ENCODE results near the gene SUN1.

Gene SUN1

DNA sequence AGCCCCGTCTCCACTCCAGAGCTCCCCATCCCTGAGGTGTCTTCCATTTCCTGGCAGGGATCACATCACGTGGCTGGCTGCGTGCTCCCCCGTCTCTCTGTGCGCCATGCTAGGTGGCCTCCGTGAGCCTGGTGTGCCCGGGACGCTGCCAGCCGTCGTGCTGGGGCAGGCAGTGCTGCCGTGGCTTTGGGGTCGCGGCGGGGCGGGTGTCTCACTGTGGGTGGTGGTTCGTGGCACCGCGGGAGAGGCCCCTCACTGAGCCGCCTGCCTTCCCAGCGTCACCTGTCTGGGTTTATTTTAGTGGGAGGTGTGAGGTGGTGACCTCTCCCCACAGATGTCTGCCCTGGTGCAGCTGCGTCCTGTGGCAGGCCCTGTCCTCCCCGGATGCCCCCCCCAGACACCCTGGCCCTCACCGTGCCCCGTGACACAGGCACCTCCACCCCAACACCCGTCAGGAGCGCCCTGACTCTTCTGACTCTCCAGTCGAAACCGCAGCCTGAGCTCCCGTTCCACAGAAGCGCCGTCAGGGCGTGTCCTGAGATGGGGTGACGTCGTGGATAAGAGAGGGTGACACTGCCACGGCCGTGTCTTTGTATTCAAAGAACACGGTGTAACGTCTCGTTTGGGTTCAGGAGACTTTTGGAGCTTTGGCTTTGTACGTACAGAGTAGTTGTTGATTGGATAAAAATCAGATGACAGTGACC is 62.0 kb downstream of the SUN1 start:
- no peak for DNase-seq

DNA sequence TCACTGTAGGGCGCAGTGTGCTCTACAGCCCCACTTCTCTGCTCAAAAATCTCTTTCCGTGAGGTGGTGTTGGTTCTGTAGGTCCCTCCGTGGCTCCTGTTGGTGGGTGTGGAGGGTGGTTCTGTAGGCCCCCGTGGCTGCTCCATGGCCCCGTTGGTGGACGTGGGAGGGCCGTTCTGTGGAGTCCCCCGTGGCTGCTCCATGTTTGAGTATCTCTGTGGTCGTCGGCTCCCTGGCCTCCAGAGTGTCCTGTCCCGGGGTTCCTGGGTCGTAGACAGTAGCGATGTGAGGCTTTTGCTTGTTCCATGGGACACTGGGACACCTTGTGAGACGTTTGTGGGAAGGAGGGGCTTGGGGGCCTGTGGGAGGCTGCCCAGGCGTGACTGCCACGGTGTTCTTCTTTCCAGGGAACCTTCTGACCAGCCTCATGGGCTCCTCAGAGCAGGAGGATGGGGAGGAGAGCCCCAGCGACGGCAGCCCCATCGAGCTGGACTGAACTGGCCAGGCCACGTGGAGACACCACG is 62.7 kb downstream of the SUN1 start:
- no peak for DNase-seq

DNA sequence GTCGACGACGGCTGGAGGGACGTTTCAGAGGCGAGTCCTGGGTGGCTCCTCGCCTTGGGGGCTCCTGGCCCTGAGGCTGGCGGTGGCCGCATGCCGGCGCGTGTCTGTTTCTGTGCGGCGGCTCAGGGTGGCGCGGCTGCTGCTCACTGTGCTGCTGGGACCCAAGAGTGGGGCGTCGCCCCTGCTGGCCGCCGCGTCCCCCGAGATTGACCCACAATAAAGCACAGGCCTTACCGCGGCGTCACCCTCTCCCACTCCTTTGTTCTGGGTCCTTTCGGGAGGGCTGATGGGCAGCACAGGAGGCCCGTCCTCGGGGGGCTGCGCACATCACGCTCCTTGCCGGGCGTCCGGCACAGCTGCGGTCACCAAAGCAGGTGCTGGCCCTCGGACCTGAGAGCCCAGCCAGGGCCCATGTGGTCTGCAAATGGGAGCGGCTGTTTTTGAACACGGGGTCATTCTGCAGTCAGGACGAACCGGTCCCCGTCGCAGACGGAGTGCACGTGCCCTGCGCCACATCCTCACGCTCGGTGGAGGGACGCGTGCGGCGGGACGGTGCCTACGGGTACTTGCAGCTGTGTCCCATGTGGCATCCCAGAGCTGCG is 63.3 kb downstream of the SUN1 start:
- DNase-seq, result no peak

DNA sequence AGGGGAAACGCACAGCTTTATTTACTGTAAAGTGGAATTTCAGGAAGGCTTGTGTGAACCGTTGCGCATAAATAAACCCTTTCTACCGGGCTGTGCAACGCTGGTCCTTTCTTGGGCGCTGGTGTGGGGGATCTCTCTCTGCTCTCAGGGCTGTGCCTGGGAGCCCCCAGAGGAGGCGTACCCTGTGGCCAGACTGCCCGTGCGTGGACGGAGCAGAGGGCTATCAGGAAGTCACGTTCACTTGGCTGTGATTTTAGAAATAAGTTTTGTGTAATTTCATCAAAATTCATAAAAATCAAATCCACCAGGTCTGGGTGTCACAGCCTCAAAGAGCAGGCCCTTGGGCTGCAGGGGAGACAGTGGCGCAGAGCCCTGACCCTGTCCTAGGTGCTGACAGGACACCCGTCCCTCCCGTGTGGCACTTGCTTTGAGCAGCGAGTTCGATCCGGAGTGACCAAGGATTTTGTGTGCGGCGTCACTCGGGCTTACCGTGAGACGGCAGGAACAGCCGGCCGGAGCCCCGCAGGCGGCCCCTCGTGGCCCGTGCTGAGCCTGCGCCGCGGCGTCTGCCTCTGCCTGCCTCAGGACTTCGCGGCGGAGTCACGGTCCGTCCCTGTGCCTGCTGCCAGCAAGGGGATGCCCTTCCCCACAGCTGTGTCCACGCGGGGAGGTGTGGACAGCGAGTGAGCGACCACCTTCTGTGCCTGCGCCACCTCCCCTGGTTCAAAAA is 64.2 kb downstream of the SUN1 start:
- no peak for DNase-seq

DNA sequence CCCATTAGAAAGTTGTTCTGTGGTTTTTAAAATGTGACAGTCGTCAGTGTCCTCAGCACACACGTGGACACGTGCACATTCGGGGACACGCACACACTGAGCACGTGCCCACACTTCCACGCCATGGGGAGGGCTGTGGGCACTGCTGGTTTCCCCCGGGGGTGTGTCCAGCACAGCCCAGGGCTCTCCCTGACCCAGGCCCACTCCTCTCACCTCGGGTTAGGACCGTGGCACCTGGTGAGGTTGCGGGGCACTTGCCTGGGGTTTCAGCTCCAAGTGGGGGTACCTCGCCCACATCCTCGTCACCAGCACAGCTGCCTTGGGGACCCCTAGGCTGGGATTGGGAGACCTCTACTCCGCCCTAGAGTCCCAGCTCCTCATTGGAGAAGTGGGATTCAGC is 64.8 kb downstream of the SUN1 start:
- DNase-seq, result no peak

DNA sequence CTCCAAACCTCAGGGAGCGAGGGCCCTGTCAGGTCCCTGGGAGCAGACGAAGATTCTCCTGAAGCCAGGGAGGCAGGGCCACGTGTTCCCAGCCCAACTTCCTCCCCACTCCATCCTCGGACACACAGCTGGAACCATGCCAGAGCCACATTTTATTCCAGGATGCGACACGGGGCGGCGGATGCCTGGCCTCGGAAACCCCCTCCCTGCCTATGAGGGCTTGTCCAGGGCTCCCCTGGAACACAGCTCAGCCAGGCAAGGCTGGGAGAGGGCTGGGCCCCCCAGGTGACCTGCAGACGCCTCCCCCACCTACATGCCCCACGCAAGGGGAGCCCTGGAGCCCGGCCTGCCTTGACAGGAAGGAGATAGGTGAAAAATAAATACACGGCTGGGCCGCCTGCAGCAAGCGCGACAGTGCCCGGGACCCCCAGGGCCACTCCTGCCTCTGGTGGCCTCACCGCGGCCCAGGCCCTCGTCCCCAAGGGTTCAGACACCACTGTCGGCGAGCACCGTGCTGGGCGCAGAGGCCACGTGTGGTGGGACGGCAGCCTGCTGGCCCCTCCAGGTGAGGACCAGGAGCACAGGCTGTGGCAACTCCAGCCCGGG is 65.6 kb downstream of the SUN1 start:
- no peak for DNase-seq

DNA sequence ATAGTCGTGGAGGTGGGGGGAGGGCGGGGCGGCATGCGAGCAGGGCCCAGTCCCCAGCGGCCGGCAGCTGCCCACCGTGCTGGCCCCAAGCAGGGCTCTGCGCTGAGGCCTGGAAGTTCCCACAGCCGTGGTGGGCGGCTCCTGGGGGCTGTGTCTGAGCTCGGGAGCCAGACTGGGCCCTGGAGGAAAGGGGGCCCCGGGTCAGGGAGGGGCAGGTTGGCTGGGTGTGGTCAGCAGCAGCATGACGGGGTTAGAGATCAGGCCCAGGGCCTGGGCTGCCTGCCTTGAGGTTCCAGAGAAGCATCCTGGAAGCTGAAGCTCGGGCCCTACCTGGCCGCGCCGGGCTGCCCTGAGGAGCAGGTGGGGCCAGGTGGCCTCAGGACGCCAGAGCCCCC is 66.2 kb downstream of the SUN1 start:
- DNase-seq, result no peak

DNA sequence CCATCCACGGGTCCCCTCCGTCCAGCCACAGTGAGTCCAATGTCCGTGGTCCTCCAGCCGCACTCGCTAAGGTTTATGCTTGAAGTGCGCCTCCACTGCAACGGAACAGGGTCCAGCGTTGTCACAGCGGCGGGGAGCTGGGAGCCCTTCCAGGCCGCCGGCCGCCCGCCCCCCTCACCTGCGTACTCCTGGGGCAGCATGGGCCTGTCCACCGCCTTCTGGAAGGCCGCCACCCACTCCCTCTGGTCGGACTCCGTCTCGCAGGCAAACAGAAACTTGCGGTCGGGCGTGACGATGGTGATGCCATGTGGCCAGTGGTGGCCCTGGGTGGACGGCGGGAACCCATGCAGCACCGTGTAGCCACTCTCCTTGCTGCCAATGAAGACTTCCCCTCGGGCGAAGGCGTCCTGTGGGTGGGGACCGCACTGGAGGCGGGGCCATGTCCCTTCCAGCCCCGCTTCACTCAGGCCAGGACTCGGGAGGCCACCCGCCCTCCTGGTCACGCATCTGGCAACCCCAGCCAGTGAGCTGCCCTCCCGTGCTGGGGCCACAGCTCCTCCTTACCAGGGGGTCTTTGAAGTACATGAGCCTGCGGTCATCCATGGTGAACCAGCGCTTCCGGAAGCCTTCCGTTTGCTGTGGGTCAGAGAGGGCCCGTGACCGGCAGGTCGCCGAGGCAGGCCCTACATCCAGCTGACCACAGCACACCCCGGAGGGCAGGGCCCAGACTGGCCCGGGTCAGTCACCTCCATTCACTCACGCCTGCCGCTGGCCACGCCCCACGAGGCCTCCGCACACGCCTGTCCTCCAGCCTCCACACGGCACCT is 66.8 kb downstream of the SUN1 start:
- no peak for DNase-seq

DNA sequence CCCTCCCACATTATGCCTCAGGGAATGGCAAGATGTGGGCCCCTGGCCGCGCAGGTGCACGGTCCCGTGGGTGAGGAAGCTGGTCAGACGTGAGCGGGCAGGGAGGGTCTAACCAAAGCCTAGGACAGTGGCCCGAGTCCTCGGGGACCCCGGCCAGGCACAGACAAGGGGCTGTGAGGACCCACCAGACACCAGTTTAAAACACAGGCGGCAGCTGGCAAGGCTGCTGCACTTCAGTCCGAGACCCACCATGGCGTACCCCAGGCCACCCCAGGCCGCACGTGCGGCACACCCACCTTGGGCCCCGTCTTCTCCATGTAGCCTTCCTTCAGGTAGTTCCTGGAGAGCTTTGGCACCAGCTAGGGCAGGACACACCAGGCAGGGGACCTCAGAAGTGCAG is 67.5 kb downstream of the SUN1 start:
- DNase-seq, result no peak

DNA sequence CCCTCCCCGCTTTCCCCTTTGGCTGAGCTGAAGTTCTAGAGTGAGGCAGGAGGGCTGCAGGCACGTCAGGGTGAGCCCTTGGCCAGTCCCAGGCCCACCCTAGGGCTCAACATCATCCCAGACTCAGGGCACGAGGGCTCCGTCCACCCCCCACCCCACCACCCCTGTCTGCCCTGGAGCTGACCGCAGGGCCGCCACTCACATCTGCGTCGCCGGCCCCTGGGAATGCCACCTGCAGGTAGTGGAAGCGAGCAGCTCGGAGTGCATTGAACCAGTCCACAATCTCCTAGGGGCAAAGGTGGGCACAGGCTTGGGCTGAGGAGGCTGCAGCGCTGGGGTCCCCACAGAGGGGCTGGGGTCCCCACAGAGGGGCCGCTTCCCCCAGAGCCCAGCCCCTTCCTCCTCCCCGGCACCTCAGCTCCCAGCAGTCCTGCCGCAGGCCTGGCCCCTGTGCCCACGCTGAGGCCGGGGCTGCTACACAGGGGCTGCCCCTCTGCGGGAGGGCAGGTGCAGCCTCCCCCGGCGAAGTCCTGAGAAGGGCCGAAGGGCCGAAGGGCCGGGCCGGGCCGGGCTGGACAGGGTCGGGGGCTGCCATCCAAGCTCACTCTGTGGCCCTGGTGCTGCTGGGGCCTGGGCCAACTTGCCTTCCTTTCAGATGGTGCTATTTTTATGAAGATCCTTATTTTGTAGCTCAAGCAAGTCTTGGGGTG is 68.2 kb downstream of the SUN1 start:
- no peak for DNase-seq

DNA sequence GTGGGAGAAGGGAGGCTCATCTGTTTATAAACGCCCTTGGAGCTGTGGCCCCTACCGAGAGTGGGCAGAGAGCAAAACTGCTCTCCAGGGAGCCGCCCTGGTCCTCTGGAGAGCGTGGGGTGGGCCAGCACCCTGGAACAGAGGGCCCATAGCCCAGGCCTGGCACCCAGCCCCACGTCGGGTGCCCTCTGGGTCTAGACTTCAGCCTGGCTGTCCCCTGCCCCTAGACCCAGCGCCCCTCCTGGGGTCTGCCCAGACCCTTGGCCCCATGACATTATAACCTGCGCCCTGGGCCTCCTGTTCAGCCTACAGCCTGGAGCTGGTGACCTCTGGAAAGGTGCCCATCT is 68.7 kb downstream of the SUN1 start:
- no peak for DNase-seq

DNA sequence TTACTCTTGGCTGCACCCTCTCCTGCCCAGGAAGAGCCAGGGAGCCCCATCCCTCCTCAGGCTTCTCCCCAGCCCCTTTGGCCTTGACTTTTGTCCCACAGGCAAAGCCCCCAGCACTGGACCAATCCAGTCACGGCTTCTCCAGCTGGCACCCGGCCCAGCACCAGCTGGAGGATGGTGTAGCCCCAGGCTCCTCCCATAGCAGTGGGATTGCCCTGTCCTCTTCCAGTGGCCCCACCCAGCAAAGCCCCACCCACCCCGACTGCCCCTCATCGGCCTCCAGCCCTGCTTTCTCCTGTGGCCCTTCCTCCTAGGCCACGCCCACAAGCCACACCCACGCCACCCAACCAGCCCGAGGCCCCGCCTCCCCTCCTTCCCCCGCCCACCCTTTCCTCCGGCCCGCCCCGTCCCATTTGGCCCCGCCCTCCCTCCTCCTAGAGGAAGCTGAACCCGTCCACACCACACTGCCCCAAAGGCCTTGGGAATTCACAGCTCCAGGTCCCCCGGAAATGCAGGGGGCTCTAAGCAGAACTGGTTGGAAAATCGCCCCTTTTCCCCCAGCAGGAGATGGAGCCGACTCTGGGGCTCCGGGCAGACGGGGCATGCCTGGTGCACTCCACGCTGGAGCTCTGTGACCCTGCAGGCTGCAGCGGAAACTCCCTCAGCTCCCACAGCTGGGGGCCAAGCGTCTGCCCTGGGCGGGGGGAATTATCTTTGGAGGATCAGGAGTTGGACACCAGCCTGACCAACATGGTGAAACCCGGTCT is 69.3 kb downstream of the SUN1 start:
- DNase-seq, result no peak

DNA sequence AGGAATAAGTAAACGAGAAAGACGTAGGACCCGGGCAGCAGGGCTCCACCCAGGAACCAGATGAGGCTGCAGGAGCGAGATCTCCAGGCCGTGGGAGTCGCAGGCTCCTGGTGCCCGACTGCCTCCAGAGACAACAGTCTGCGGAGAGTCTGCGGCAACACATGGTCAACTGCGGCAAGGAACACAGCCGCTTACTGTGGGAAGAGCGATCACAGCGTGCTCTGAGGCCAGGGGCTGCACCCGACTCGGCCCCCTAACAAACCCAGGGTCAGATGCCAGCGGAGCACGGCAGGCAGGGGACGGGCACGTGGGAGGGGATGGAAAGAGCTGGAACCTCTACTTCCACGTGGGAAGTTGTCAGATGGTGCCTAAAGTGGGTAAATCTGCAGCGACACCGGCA is 70.7 kb downstream of the SUN1 start:
- DNase-seq, result no peak

DNA sequence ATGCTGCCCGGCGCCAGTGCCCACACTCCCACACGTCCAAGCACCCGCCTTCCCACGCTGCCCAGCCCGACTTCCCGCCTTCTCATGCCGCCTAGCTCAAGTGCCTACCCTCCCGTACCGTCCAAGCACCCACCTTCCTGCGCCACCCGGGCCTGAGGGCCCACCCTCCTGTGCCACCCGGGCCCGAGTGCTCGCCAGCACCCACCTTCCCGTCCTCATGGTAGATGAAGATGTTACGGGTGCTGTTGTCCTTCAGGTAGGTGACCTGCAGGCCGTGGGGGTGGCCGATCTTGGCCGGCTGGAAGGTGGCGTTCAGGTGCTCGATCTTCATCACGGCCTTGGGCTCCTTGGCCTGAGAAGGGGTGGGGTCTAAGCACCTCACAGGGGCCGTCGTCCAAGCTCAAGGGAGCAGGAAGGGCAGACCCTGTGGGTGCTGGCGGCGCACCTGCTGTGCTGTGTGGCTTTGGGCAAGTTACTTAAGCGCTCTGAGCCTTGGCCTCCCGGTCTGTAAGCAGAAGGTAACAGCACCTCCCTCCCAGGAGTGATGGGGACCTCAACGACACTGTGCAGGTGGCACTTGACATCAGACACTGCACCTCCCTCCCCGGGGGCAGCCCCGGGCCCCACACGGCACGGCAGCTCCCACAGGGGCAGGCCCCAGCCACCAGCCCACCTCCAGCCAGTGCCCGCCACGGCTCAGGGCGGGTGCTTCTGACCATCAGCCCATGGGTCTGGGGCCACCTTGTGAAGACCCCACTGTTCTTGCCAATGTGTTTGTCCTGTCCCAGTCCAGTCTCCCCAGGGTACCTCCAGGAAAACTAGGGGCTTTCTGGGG is 71.9 kb downstream of the SUN1 start:
- no peak for DNase-seq

DNA sequence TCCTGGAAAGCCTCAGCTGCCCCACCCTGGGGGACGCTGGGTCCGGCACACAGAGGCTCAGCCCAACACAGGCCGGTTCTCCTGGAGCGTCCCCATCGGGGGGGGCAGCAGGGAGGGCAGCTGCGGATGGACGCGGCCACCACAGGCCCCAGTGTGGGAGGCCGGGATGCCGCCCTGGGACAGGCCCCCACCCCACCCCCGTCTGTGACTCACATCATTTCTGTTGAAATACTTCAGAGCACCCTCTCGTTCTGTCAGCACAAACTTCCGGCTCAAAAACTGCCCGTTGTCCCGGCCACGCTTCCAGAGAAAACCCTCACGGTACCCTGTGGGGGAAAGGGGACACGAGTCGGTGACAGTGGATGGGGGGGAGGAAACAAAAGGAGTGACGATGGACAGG is 72.6 kb downstream of the SUN1 start:
- no peak for DNase-seq

DNA sequence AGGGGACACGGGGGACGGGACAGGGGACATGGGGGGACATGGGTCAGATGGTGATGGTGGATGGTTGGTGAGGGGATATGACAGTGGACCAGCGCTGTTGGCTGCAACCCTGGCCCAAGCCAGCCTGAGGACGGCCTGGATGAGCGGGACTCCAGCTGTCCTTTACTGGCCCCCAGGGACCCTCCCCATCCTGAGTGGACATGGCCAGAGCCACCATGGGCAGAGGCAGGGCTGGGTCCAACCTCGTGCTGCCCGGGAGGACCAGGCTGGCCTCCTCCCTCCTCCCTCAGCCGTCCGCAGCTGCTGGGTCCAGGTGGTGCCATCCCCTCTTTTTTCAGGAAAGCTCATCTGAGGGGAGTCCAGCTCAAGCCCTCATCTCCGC is 74.5 kb downstream of the SUN1 start:
- DNase-seq, result no peak

DNA sequence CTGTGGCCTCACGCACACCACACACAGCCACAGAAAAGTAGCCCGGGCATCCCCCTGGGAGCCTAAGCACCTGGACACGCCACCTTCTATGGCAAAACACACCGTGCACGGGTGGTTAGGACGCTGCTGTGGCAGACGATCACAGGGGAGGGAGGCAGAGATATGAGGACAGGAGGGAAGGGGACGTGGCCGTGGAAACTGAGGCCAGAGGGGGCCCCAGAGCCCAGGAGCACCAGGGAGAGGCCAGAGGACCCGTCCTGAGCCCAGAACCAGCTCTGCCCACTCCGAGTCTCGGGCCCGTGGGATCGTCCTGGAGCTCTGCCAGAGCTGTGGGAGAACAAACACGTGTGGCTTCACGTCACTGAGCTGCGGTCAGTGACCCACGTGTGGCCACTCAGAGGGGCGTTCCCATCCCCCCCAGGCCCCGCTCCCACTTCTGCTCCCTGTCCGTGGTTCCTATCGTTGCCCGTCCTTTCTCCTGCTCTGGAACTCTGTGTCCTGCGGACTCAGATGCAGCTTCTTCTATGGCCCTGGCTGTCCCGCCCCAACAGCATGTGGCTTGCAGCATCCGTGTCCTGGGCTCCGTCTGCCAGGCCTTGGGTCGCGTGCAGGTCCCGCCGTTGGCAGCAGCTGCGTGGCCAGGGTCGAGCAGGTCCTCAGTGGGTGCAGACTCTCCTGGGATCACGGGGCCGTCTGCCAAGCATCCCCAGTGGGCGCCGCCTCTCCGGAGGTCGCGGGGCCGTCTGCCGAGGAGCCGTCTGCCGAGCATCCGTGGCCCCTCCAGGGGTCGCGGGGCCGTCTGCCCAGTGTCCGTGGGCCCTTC is 75.1 kb downstream of the SUN1 start:
- no peak for DNase-seq

DNA sequence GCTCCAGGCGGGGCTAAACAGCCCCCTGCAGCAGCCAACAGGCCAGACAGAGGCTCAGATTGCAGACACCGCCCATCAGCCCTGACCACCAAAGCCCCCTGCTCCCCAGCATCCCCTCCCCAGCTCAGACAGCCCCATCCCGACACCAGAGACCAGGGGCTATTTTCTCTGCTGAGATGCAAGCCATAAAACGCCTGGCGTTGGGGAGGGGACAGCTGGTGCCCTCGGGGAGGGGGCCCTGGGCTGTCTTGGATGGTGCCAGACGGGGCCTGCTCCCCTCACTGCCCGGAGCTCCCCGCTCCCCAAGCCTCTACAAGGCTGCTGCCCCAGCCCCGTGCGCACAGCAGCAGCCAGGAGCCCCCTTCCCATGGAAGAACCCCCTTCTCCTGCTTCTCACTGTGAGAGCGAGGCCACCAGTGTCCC is 75.9 kb downstream of the SUN1 start:
- DNase-seq, result no peak

DNA sequence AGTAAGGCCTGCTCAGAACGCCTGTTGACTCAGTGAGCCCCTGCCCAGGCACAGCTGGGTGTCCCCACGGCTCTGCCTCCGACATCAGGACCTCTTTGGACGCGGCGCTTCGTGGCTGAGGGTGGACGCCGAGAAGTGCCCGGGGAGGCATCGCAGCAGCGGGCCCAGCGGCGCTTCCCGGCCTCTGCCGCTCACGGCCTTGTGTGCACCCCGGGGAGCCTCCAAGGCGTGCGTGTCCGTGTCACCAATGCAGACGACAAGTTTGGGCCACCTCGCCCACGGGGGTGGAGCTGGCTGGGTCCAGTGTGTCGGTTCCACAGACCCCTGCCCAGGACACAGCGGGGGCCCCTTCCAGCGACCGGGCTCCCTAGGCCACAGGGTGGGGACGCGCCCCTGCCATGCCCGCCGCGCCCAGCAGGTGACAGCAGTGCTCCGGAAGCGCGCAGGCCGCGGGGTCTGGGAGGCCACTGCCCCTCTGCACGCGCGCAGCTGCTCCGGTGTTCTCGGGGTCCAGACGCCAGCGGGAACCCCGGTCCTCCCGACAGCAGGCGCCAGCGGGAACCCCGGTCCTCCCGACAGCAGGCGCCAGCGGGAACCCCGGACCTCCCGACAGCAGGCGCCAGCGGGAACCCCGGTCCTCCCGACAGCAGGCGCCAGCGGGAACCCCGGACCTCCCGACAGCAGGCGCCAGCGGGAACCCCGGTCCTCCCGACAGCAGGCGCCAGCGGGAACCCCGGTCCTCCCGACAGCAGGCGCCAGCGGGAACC is 76.5 kb downstream of the SUN1 start:
- peak; percentile 41 for DNase-seq

All from activated gamma-delta T cell (primary cell).